Peyer's patch (tissue), 4 donors: ENCODE measurements around the gene IGFBP4. TPM values are rescaled to one million over a fixed set of nuclear protein-coding genes. Genes with fewer than 3 reads are reported as not detected.
A peak's percentile ranks its signal among the peaks of the same experiment; 100 is the strongest.

Experiments used
- DNase-seq, 3 donors: peaks; one replicate each; pipeline ENCODE4 v3.0.0-alpha.2; 2017 to 2019
- H3K27ac ChIP-seq, 4 donors: fragments of 200-600 bp; sonication (generic); one replicate each; pipeline ENCODE4 v1.5.1; 2016 to 2019
- H3K27me3 ChIP-seq, 2 donors: fragments of 200-600 bp; sonication (generic); one replicate each; pipeline ENCODE4 v1.5.1; 2019
- H3K36me3 ChIP-seq, 3 donors: fragments of 200-600 bp; sonication (generic); one replicate each; pipeline ENCODE4 v1.5.1; 2016 to 2019
- H3K4me1 ChIP-seq, 4 donors: fragments of 200-600 bp; sonication (generic); one replicate each; pipeline ENCODE4 v1.5.1; 2016 to 2019
- H3K4me3 ChIP-seq, 4 donors: fragments of 200-600 bp; sonication (generic); 1 replicate in 3 of 4; 2 replicates in 1 of 4; pipeline ENCODE4 v1.5.1; 2016 to 2019; ENCODE audit warnings: mild to moderate bottlenecking in 1 of 4
- H3K9me3 ChIP-seq, 4 donors: fragments of 200-600 bp; sonication (generic); one replicate each; pipeline ENCODE4 v1.5.1; 2016 to 2019; ENCODE audit warnings: mild to moderate bottlenecking in 1 of 4
- POLR2A ChIP-seq, 2 donors: fragments of 450-650 bp; IDR thresholded peaks; one replicate each; pipeline ENCODE4 v1.5.1; 2017; ENCODE audit warnings: antibody characterized with exemption in 2 of 2, mild to moderate bottlenecking in 2 of 2, moderate library complexity in 2 of 2
- total RNA-seq, 4 donors: library from RNA; depleted of rRNA; stranded (reverse); fragments of >200 nt; gene quantifications; one replicate each; pipeline ENCODE4 v1.1.0, GENCODE V29; 2016
- TF ChIP-seq, protein P1 (sequence below), 6 experiments: fragments of 450-650 bp in 4 of 6; fragments of 200-600 bp in 2 of 6; sonication (generic) in 1 of 6; IDR thresholded peaks; one replicate each; pipeline ENCODE4 v1.5.1; 2017 to 2019; ENCODE audit warnings: antibody characterized with exemption in 6 of 6, mild to moderate bottlenecking in 3 of 6, moderate library complexity in 1 of 6

Gene IGFBP4
- total RNA-seq, 4 donors from 2014 or later = 70.6 to 220 (median 133) TPM

DNA sequence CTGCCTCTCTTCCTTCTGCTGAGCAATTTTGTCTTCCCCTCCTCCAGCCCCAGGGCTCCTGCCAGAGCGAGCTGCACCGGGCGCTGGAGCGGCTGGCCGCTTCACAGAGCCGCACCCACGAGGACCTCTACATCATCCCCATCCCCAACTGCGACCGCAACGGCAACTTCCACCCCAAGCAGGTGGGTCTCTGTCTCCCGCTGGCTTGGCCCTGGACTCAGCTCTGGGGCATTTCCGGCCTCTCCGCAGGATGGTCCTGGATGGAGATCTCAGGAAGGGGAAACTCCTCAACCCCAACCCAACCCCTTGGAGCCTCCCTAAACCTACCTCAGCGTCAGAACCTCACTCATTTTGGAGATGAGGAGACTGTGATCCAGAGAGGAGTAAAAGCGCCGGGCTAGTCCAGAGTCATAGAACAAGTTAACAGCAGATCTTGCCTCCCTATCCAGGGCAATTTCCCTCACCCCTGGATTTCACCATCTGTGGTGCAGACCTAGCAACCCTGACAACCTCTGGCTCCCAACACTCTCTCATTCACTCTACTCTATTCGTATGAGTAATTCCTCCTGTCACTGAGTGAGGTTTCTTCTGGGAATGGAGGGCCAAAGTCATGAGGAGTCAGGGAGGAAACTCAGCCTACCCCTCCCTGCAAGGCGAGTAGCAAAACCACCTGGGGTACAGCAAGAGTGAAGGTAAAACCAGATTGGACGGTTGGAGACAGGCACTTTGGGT, 10.8 kb downstream of the IGFBP4 start:
- no peaks in the 10 kb centered on the region for H3K9me3 ChIP-seq
- no peaks in the 10 kb centered on the region for H3K27me3 ChIP-seq
- H3K27ac ChIP-seq = peak overlapping the region in 1 of 4 donors; percentile 93
- no peak overlapping the region for H3K4me3 ChIP-seq
- peaks cover 0 to 54% (median 0%) of the 10 kb centered on the region in 3 donors for H3K36me3 ChIP-seq
- TF ChIP-seq POLR2A (IDR thresholded peaks at IDR 0.05) = no peak
- TF ChIP-seq, protein P1, sequence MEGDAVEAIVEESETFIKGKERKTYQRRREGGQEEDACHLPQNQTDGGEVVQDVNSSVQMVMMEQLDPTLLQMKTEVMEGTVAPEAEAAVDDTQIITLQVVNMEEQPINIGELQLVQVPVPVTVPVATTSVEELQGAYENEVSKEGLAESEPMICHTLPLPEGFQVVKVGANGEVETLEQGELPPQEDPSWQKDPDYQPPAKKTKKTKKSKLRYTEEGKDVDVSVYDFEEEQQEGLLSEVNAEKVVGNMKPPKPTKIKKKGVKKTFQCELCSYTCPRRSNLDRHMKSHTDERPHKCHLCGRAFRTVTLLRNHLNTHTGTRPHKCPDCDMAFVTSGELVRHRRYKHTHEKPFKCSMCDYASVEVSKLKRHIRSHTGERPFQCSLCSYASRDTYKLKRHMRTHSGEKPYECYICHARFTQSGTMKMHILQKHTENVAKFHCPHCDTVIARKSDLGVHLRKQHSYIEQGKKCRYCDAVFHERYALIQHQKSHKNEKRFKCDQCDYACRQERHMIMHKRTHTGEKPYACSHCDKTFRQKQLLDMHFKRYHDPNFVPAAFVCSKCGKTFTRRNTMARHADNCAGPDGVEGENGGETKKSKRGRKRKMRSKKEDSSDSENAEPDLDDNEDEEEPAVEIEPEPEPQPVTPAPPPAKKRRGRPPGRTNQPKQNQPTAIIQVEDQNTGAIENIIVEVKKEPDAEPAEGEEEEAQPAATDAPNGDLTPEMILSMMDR (IDR thresholded peaks at IDR 0.05) = no peak
- peaks cover 0 to 81% (median 8%) of the 10 kb centered on the region in 4 donors for H3K4me1 ChIP-seq
- peak in 1 of 3 donors; percentile 40 for DNase-seq

DNA sequence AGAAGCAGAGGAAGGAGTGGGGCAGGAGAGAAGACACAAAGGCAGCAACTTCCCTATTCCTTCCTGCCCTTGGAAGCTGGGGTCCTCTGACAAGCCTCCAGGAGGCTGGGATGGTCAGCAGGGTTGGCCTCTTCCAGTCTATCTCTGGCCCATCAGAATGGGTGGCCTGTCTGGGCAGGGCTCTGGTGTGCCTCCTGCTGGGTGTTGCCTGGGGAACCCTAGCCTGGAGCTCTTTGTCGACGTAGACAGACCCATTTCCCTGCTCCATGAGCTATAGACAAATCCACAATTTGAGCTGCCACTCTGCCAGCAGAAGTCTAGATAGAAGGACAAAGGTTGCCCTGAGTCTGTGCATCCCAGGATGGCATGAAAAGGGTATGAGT, 11.4 kb downstream of the IGFBP4 start:
- H3K4me1 ChIP-seq = peaks cover 0 to 75% (median 5%) of the 10 kb centered on the region in 4 donors
- H3K27ac ChIP-seq = peak overlapping the region in 1 of 4 donors; percentile 93
- DNase-seq = peak in 1 of 3 donors; percentile 28
- no peak for TF ChIP-seq POLR2A (IDR thresholded peaks at IDR 0.05)
- TF ChIP-seq, protein P1 (IDR thresholded peaks at IDR 0.05) = no peak
- H3K36me3 ChIP-seq = peaks cover 0 to 54% (median 0%) of the 10 kb centered on the region in 3 donors
- H3K27me3 ChIP-seq = no peaks in the 10 kb centered on the region
- no peak overlapping the region for H3K4me3 ChIP-seq
- no peaks in the 10 kb centered on the region for H3K9me3 ChIP-seq

DNA sequence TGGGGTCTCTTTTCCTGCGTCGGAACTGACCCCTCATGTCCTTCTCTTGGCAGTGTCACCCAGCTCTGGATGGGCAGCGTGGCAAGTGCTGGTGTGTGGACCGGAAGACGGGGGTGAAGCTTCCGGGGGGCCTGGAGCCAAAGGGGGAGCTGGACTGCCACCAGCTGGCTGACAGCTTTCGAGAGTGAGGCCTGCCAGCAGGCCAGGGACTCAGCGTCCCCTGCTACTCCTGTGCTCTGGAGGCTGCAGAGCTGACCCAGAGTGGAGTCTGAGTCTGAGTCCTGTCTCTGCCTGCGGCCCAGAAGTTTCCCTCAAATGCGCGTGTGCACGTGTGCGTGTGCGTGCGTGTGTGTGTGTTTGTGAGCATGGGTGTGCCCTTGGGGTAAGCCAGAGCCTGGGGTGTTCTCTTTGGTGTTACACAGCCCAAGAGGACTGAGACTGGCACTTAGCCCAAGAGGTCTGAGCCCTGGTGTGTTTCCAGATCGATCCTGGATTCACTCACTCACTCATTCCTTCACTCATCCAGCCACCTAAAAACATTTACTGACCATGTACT, 13.2 kb downstream of the IGFBP4 start:
- Histone ChIP-seq H3K9me3 (no peaks in the 10 kb centered on the region), H3K4me3 (no peak overlapping the region), H3K4me1 (peaks cover 0 to 68% (median 1%) of the 10 kb centered on the region in 4 donors), H3K27me3 (no peaks in the 10 kb centered on the region), H3K27ac (peak overlapping the region in 3 of 4 donors; percentile 31 to 58 (median 46)), H3K36me3 (peaks cover 0 to 54% (median 0%) of the 10 kb centered on the region in 3 donors)
- DNase-seq = no peak
- TF ChIP-seq, protein P1 (IDR thresholded peaks at IDR 0.05) = no peak
- TF ChIP-seq POLR2A (IDR thresholded peaks at IDR 0.05) = no peak

DNA sequence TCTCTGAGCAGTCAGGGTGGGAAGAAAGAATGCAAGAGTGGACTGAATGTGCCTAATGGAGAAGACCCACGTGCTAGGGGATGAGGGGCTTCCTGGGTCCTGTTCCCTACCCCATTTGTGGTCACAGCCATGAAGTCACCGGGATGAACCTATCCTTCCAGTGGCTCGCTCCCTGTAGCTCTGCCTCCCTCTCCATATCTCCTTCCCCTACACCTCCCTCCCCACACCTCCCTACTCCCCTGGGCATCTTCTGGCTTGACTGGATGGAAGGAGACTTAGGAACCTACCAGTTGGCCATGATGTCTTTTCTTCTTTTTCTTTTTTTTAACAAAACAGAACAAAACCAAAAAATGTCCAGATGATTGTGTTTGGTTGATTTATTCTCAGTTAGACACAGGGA, 14.1 kb downstream of the IGFBP4 start:
- H3K36me3 ChIP-seq = peaks cover 0 to 54% (median 0%) of the 10 kb centered on the region in 3 donors
- TF ChIP-seq POLR2A (IDR thresholded peaks at IDR 0.05) = no peak
- TF ChIP-seq, protein P1 (IDR thresholded peaks at IDR 0.05) = no peak
- H3K27ac ChIP-seq = peak overlapping the region in 2 of 4 donors; percentile 25 to 58
- no peaks in the 10 kb centered on the region for H3K9me3 ChIP-seq
- H3K4me1 ChIP-seq = peaks cover 0 to 68% (median 1%) of the 10 kb centered on the region in 4 donors
- DNase-seq = no peak
- no peaks in the 10 kb centered on the region for H3K27me3 ChIP-seq
- H3K4me3 ChIP-seq = no peak overlapping the region

DNA sequence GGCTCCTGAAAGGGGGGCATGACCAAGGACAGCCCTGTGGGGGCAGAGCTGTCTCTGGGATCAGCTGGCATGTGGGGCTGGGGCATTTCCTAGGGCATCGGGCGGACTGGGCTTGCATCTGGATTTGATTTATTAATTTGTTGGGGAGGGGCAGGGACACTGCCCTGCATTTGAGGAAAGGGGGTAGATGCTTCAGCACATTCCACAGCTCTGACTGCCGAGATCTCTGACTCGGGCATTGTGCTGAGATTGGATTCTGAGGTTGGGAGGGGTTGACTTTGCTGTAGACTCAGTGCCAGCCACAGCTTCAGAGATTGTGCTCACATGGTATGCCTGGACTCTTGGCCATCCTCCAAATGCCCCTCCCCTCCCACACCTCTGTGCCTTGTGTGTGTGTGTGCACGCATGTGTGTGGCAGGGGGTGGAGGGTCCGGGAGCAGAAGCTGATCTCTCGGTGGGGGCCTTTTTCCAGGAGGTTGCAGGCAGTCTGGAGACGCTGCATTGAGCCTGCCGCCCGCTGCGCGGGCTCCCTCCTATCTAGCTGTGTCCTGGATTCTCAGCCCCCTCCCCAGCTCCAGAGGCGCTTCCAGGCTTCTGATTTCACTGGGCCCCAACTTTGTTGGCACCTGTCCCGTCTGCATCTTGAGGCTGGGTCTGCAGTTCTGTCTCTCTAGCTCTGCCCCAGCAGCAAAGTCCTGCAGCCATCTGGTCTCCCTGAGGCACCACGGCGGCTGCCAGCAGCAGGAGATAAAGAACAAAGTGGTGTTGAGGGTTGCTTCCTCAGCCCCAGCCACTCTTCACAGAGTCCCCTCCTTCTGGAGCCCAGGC, 14.9 kb downstream of the IGFBP4 start:
- Histone ChIP-seq H3K4me1 (peaks cover 0 to 64% (median 2%) of the 10 kb centered on the region in 4 donors), H3K27me3 (no peaks in the 10 kb centered on the region), H3K9me3 (no peaks in the 10 kb centered on the region), H3K27ac (peak overlapping the region in 3 of 4 donors; percentile 17 to 58 (median 25)), H3K36me3 (peaks cover 0 to 47% (median 0%) of the 10 kb centered on the region in 3 donors), H3K4me3 (no peak overlapping the region)
- TF ChIP-seq, protein P1 (IDR thresholded peaks at IDR 0.05) = no peak
- TF ChIP-seq POLR2A (IDR thresholded peaks at IDR 0.05) = no peak
- DNase-seq = no peak
